HepG2 (cell line): ENCODE measurements around the gene MTFR1L. TPM values are rescaled to one million over a fixed set of nuclear protein-coding genes. Genes with fewer than 3 reads are reported as not detected.
A peak's percentile ranks its signal among the peaks of the same experiment; 100 is the strongest.

Source experiments
- AGO1 ChIP-seq: fragments of 200-400 bp; formaldehyde crosslinking; IDR thresholded peaks from 2 replicates; pipeline ENCODE4 v1.6.1; 2017; ENCODE audit warnings: mild to moderate bottlenecking, low read depth, low read length, moderate library complexity; ENCODE audit not compliant: poor library complexity, severe bottlenecking
- BORCS8-MEF2B ChIP-seq: sonication (generic); formaldehyde crosslinking; IDR thresholded peaks from 2 replicates; pipeline ENCODE4 v1.8.0; 2022; ENCODE audit warnings: mild to moderate bottlenecking, missing genetic modification reagents
- ONECUT2 ChIP-seq: sonication (generic); formaldehyde crosslinking; IDR thresholded peaks from 2 replicates; pipeline ENCODE4 v1.4.0; 2020; ENCODE audit warnings: missing genetic modification reagents
- POLR2A ChIP-seq, 2 experiments: IDR thresholded peaks; 2 replicates each; pipeline ENCODE4 v1.6.1; 2011; ENCODE audit warnings: low read depth in 2 of 2, low read length in 2 of 2, mild to moderate bottlenecking in 1 of 2, moderate library complexity in 1 of 2; ENCODE audit not compliant: insufficient read depth in 1 of 2
- SMARCE1 ChIP-seq: fragments of 450-650 bp; IDR thresholded peaks from 2 replicates; pipeline ENCODE4 v1.6.1; 2017; ENCODE audit warnings: borderline replicate concordance
- SNAPC2 ChIP-seq: sonication (generic); formaldehyde crosslinking; IDR thresholded peaks from 2 replicates; pipeline ENCODE4 v1.8.1; 2022; ENCODE audit warnings: mild to moderate bottlenecking, missing genetic modification reagents
- TOE1 ChIP-seq: sonication (generic); formaldehyde crosslinking; IDR thresholded peaks from 2 replicates; pipeline ENCODE4 v1.4.0; 2020; ENCODE audit warnings: mild to moderate bottlenecking, missing genetic modification reagents
- ZBTB7A ChIP-seq: sonication (generic); formaldehyde crosslinking; IDR thresholded peaks from 2 replicates; pipeline ENCODE4 v1.8.0; 2022; ENCODE audit warnings: mild to moderate bottlenecking, missing genetic modification reagents
- ZFP36 ChIP-seq: fragments of 150-350 bp; IDR thresholded peaks from 2 replicates; pipeline ENCODE4 v1.6.1; 2018; ENCODE audit warnings: borderline replicate concordance, low read length, low read depth; ENCODE audit not compliant: partially characterized antibody
- ZNF292 ChIP-seq: sonication (generic); formaldehyde crosslinking; IDR thresholded peaks from 2 replicates; pipeline ENCODE4 v1.8.1; 2022; ENCODE audit warnings: mild to moderate bottlenecking, low read depth, missing genetic modification reagents, borderline replicate concordance
- ZNF616 ChIP-seq: sonication (generic); formaldehyde crosslinking; IDR thresholded peaks from 2 replicates; pipeline ENCODE4 v1.5.0; 2020; ENCODE audit warnings: low read depth, mild to moderate bottlenecking, missing genetic modification reagents
- polyA plus RNA-seq, 8 experiments: library from polyadenylated mRNA; depleted of rRNA in 3 of 8; stranded (reverse) in 7 of 8; unstranded in 1 of 8; fragments of >200 nt; fragmentation: Illumina TruSeq in 4 of 8; extraction: Trizol in 4 of 8; gene quantifications; 2 replicates each; pipeline versions ENCODE4 v1.2.1 to v1.2.3, GENCODE V29; 2011 to 2016; ENCODE audit warnings: low read depth in 4 of 8, missing spikeins in 1 of 8, mixed read lengths in 1 of 8; ENCODE audit not compliant: insufficient read depth in 1 of 8
- total RNA-seq, 5 experiments: library from RNA; depleted of rRNA; stranded (reverse); fragments of >200 nt; fragmentation: Illumina TruSeq; extraction: Trizol; gene quantifications; 2 replicates each; pipeline ENCODE4 v1.2.3, GENCODE V29; 2016; ENCODE audit warnings: low read depth in 1 of 5
- TF ChIP-seq, protein P1 (sequence below): sonication (generic); formaldehyde crosslinking; IDR thresholded peaks from 2 replicates; pipeline ENCODE4 v1.4.0; 2020; ENCODE audit warnings: missing genetic modification reagents
- TF ChIP-seq, protein P2 (sequence below): sonication (generic); formaldehyde crosslinking; IDR thresholded peaks from 2 replicates; pipeline ENCODE4 v1.9.0; 2022; ENCODE audit warnings: low read depth, missing genetic modification reagents
- TF ChIP-seq, protein P3 (sequence below): sonication (generic); formaldehyde crosslinking; IDR thresholded peaks from 2 replicates; pipeline ENCODE4 v1.5.0; 2020; ENCODE audit warnings: missing genetic modification reagents
- TF ChIP-seq, protein P4 (sequence below): IDR thresholded peaks from 2 replicates; pipeline ENCODE4 v1.6.1; 2016; ENCODE audit warnings: mild to moderate bottlenecking, missing biosample characterization, missing genetic modification reagents

MTFR1L gene
- total and polyA plus RNA-seq, 2 of the 13 experiments (the other 11 are each of a cell fraction or from before 2014, with no cell fraction given): 38.0 to 55.7 TPM

DNA sequence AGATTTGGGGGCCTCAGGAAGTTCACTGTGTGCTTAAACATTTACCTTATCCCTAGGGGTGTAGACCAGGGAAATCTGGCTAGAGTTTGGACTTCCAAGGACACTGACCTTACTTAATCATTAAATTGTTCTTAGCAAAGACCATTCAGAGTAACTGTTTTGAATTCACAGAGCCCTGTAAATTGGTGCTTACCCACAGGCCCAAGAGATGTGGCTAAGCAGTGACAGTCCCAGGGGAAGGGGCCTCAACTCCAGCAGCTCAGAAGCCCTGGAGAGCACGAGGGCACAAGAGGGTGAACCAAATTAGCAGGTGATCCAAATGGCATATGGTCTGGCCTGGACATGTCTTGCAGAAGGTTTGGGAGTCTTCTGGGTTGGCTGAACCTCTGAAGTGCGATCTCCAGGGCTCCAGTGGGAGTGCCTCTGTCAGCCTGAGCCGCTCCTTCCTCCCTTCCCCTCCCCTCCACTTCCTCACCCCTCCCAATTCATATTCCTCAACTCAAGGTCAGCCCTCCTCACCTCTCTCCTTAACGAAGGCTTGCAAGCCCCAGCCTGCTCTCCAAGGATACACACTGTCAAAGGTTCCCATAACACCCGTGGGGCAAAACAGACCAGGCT, 51.4 kb downstream of the MTFR1L start (continued):
- TF ChIP-seq ONECUT2 (no peak), BORCS8-MEF2B (0 out of 2 replicates have a peak, but pooled peaks have one; percentile 33), ZNF292 (CRISPR knock-in tag) (0 out of 2 replicates have a peak, but pooled peaks have one; percentile 12), ZFP36 (no peak), ZNF616 (CRISPR knock-in tag) (no peak), TOE1 (CRISPR knock-in tag) (no peak), ZBTB7A (CRISPR knock-in tag) (no peak), POLR2A (IDR thresholded peaks at IDR 0.05; ENCODE audit: insufficient read depth in 1 of 2, low read depth in 2 of 2, low read length in 2 of 2) (peak in 1 of 2 experiments; percentile 36; a peak in 1 of 4 replicates), SMARCE1 (no peak), SNAPC2 (no peak), AGO1 (no peak)
- TF ChIP-seq, protein P1, sequence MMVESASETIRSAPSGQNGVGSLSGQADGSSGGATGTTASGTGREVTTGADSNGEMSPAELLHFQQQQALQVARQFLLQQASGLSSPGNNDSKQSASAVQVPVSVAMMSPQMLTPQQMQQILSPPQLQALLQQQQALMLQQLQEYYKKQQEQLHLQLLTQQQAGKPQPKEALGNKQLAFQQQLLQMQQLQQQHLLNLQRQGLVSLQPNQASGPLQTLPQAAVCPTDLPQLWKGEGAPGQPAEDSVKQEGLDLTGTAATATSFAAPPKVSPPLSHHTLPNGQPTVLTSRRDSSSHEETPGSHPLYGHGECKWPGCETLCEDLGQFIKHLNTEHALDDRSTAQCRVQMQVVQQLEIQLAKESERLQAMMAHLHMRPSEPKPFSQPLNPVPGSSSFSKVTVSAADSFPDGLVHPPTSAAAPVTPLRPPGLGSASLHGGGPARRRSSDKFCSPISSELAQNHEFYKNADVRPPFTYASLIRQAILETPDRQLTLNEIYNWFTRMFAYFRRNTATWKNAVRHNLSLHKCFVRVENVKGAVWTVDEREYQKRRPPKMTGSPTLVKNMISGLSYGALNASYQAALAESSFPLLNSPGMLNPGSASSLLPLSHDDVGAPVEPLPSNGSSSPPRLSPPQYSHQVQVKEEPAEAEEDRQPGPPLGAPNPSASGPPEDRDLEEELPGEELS: peak; percentile 43
- TF ChIP-seq, protein P2, sequence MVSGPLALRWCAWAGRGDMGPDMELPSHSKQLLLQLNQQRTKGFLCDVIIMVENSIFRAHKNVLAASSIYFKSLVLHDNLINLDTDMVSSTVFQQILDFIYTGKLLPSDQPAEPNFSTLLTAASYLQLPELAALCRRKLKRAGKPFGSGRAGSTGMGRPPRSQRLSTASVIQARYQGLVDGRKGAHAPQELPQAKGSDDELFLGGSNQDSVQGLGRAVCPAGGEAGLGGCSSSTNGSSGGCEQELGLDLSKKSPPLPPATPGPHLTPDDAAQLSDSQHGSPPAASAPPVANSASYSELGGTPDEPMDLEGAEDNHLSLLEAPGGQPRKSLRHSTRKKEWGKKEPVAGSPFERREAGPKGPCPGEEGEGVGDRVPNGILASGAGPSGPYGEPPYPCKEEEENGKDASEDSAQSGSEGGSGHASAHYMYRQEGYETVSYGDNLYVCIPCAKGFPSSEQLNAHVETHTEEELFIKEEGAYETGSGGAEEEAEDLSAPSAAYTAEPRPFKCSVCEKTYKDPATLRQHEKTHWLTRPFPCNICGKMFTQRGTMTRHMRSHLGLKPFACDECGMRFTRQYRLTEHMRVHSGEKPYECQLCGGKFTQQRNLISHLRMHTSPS (CRISPR knock-in tag): no peak
- TF ChIP-seq, protein P3, sequence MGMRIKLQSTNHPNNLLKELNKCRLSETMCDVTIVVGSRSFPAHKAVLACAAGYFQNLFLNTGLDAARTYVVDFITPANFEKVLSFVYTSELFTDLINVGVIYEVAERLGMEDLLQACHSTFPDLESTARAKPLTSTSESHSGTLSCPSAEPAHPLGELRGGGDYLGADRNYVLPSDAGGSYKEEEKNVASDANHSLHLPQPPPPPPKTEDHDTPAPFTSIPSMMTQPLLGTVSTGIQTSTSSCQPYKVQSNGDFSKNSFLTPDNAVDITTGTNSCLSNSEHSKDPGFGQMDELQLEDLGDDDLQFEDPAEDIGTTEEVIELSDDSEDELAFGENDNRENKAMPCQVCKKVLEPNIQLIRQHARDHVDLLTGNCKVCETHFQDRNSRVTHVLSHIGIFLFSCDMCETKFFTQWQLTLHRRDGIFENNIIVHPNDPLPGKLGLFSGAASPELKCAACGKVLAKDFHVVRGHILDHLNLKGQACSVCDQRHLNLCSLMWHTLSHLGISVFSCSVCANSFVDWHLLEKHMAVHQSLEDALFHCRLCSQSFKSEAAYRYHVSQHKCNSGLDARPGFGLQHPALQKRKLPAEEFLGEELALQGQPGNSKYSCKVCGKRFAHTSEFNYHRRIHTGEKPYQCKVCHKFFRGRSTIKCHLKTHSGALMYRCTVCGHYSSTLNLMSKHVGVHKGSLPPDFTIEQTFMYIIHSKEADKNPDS (CRISPR knock-in tag): no peak
- TF ChIP-seq, protein P4, sequence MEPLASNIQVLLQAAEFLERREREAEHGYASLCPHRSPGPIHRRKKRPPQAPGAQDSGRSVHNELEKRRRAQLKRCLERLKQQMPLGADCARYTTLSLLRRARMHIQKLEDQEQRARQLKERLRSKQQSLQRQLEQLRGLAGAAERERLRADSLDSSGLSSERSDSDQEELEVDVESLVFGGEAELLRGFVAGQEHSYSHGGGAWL (CRISPR knock-in tag): no peak
